Mucosa of gallbladder (tissue), 1 donor: Measurements from ENCODE around the gene MPL. TPM values are rescaled to one million over a fixed set of nuclear protein-coding genes. Genes with fewer than 3 reads are reported as not detected.
"Not testable (repeated sequence)": the region's sequence is repeated elsewhere in the genome, so short reads cannot be mapped to it uniquely, and the experiment has no call there.

Source experiments
- DNase-seq: peaks from one replicate; pipeline ENCODE4 v3.0.0-alpha.2; 2020; ENCODE audit warnings: low spot score
- total RNA-seq: library from RNA; stranded (reverse); gene quantifications from one replicate; pipeline ENCODE4 v1.2.1, GENCODE V29; 2021
- donor health status: DM: no; HTN: no; CAD: no.

Gene MPL
- total RNA-seq, 1 donor from 2014 or later: not detected

DNA sequence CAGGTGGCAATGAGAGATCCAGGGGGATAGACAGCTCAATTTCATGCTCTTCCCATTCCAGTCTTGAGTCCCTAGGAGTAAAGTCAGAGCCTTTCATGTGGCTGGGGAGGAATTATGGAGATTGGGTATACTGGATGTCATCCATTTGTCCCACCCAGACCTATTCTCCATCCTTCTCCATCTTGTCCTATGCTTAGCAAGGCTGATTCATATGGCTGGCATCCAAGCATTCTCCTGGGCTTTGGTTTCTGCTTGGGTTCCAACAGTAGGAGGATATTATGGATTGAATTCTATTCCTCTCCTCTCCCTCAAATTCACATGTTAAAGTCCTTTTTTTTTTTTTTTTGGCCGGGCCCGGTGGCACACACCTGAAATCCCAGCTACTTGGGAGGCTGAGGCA is 17.3 kb downstream of the MPL start:
- DNase-seq: no peak

- DNase-seq: no peak
Measured at GRCh38 chr1:43357251-43357650, 19.6 kb downstream of the MPL start.

GRCh38 chr1:43358121-43358745 is 20.6 kb downstream of the MPL start:
- DNase-seq: peak; percentile 14

DNA sequence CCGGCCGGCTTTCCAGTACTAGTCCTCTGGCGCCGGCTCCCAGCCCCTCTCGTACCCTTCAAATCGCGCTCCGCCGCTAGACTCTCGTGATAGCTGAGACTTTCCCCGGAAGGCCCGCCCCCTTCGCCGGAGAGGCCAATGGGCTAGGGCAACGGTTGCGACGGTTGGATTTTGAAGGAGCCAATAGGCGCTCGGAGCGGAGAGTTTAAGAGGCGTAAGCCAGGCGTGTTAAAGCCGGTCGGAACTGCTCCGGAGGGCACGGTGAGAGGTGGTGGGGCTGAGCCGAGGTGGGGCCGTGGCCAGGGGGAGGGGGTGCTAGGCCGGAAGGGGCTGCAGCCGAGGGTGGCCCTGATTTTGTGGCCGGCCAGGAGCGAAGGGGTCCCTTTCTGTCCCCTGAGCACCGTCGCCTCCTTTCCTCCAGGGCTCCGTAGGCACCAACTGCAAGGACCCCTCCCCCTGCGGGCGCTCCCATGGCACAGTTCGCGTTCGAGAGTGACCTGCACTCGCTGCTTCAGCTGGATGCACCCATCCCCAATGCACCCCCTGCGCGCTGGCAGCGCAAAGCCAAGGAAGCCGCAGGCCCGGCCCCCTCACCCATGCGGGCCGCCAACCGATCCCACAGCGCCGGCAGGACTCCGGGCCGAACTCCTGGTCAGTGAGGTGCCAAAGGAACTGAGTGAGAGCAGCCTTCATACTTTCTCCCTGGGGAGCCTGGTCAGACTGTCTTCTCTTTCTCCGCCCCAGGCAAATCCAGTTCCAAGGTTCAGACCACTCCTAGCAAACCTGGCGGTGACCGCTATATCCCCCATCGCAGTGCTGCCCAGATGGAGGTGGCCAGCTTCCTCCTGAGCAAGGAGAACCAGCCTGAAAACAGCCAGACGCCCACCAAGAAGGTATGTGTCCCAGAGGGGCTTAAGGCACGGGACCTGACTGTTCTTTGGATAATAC is 21.4 kb downstream of the MPL start, which contains the start of gene CDC20:
Gene CDC20, plus strand, starts transcription at position 236 of the 948 bp plus-strand sequence. Its CDS starts 235 bp downstream, at position 471.
- peak; percentile 97 for DNase-seq

- DNase-seq: no peak
Measured at GRCh38 chr1:43359696-43360095, 22.1 kb downstream of the MPL start.

- DNase-seq: no peak
Measured at GRCh38 chr1:43360616-43361015, 23.0 kb downstream of the MPL start.

DNA sequence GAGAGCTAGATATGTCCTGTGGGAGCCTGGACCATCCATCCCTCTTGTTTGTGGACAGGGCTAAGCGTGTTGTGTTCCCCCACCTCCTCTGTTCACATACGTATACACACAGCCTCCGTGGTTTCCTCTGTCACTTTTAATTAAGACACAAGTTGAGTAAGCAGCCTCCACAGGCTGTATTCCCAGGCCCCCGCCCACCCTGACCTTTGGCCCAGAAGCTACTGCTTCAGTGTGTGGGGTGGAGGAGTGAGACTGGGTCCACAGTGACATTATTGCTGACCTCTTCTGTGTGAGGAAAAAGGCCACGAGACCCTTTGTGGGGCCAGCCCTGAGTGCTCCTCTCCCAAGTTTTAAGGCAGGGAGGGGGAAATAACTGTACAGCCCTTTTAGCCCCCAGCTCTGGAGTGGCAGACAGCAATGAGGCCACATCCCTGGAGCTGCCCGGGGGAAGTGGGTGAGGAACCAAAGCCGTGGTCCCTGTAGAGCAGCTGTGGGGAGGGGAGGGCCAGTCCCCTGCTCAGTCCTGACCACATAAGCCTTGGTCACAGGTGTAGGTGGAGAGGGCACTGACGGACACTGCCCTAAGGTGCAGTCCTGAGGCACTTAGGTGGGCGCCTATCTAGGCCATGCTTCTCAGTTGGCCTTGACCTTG is 25.8 kb downstream of the MPL start:
- DNase-seq: no peak

DNA sequence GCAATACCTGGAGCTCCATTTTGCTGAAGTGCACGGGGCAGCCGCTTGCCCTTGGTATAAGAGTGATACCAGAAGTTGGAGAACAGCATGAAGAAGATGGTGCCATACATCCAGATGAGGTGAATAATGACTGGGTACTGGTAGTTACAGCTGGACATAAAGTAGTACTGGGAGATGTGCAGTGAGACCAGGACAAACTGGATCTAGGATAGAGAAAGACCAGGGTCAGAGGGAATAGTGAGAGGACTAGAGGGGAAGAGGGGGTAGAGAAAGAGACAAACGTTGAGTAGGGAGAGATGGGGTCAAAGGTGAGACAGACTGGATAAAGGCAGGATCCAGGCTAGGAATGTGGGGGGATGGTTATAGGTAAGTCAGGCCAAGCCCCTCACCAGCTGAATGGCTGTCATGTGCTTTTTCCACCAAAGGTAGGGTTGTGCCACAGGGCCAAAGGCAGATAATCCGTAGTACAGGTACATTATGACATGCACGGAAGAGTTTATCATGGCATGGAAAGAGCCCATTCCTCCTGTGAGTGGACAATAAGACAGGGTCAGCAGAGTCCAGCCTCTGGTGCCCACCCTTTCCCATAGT is 26.4 kb downstream of the MPL start:
- DNase-seq: no peak

DNA sequence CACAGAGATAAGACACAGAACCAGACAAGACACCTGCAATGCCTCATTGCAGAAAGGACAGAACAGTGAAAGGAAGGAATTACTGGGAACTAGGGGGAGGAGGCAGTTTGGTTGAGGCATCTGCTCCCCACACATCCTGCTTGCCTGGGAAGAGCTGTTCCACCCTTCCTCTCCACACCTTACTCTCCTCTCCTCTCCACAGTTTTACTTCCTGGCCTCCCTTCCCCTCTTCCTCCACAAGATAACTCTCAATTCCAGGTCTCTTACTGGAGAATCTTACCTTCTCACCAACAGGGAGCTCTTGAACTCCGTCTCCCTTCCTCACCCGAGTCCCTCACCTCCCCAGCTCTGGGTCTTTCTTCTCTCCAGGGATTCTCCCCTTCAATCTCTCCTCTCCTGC is 28.1 kb downstream of the MPL start:
- DNase-seq: no peak

DNA sequence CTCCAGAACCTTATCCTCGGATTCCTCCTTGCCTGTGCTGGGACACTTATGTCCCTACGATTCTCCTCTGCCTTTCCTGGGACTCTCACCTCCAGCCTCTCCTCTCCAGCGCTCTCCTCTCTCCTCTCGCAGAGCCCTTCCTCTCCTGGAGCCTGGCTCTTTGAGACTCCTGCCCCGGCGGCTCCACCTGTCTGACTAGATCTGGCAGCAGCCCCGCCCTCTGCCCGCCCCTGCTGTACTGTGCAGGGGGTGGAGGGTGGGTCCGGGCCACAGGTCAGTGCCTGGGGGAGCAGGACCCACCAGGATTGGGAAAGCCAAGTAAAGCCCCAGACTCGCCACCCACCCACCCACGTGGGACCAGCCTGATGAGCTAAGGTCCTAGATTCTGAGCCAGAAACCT is 28.6 kb downstream of the MPL start:
- DNase-seq: peak; percentile 46

DNA sequence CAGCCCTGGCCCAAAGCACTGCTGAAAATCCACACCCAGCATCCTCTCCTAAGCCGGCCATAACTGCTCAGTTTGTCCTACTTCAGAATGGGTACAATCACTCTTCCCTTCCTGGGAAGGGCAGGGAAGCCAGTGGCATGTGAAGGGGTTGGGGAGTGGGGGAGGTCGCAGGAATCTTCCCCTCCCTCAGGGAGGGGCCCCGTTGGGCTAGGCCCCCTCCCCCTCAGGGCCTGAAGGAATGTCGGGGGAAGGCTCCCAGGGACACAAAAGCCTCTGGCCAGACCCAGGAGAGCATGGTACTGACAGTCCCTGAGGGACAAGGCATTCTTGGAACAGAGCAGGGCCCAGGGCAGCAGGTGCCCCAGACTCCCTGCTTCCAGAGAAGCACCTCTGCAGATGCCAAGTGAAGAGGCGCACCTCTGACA is 29.0 kb downstream of the MPL start:
- no peak for DNase-seq

DNA sequence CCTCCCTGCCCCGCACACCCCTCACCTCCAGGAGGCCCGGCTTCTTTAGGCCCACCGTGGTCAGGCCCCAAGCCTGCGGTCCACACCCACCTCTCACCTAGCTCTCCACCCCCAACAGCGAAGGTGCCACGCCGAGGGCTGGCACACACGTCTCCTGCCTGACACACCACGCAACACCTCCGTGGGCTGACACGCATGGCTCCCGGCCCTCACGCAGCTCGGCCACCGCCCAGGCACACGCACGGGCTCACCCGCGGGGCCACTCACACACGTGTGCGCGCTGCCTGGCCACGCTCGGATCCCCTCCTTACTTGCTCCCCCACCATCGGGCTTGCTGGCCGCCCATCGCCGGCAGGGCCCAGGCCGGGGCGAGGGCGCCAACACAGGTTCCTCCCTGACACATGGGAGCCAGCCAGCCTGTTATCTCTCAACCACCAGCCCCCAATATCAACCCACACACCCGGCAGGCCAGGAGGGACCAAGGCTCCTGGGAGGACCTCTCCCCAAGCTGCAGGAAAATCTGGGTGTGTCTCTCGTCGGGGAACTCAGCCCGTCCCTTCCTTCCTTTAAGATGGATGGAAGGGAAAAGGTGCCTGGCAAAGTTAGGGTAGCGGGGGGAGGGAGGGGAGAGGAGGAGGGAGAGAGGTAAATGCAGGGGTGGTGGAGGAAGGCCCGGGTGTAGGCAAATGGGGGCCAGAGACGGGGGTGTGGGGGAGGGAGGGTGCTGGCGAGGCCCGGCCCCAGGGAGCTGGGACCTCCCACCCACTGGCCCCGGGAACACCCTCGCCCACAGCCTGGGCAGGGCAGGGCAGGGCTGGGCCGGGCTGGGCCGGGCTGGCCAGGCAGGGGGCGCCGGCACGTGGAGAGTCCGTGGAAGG is 29.6 kb downstream of the MPL start:
- DNase-seq: no peak

- peak; percentile 93 for DNase-seq
Measured at GRCh38 chr1:43367904-43368645, 30.5 kb downstream of the MPL start, which contains the start of gene ELOVL1. ELOVL1 (minus strand) TSS chr1:43368011; CDS start chr1:43365609, 2,402 bp downstream.

DNA sequence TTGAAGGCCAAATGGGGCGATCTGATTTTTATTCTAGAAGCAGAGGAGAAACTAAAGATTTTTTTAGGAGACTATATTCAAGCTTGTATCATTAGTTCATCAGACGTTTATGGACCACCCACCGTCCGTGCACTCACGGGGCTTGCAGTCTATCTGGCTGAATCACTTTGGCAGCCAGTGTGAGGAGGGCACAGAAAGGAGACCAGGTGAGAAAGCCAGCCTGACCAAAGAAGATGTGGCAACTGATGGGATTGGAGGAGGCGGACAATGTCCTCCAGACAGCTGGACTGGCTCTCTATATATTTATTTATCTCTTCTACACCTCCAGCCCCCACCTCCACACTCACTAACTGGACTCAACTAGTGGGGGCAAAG is 31.0 kb downstream of the MPL start:
- no peak for DNase-seq

GRCh38 chr1:43369779-43370178 is 32.2 kb downstream of the MPL start:
- not testable (repeated sequence) for DNase-seq

DNA sequence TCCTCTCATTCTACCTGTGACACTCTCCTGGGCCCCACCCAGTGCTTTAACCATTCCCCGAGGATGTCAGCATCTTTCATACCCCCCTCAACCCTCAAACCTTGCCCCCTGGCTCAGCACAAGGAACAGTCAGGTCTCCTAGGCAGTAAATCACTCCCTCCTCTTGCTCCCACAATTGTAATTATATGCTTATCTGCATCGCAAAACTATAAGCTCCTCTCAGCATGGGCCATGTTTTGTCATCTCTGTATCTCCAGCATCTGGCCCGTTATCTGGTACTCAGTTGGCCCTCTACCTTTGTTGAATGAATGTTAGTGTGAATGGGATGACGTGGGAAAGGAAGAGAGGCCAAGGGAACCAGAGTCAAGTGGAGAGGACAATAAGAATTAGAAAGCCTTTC is 32.9 kb downstream of the MPL start:
- no peak for DNase-seq

DNA sequence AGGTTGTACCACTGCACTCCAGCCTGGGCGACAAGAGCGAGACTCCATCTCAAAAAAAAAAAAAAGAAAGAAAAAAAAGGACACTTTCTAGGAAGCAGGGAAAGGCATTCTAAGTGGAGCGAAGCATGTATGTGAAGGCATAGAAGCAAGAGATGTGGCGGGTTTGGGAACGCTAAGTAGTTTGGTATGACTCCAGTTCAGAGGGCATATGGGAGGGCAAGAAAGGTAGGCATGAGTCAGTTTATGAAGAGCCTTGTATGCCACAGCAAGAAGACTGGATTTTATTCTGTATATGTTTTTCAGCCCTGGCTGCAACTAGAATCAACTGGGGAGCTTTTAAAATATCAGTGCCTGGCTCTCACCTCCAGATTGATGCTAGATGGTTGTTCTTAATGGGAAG is 34.6 kb downstream of the MPL start:
- DNase-seq: no peak

- DNase-seq: peak; percentile 75
Measured at GRCh38 chr1:43373066-43373940, 35.7 kb downstream of the MPL start.

DNA sequence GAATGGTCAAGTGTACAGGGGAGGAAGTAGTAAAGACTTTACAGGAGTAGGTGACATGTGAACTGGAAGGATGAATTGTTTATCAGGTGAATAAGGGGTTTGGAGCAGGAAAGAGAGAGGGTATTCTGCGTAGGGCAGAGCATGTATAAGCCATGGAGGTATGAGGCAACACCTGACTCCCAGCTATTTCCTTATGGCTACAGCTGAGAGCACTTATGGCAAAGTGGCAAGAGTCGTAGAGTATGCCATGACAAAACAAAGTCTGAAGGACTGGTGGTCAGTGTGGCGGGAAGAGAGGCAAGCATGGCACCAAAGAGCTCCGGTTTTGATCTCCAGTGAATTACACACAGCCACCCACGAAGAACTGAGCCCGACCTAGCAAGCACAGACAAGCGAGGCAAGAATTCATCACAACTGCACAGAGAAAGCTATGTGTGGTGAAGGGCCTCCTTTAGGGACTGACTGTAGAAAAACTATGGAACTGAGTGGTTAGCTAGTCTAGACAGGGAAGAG is 39.2 kb downstream of the MPL start:
- no peak for DNase-seq
